Peyer's patch (tissue), 4 donors: ENCODE results near the gene CEACAM20. TPM values are rescaled to one million over a fixed set of nuclear protein-coding genes. Genes with fewer than 3 reads are reported as not detected.

ENCODE experiments used
- DNase-seq, 3 donors: peaks; one replicate each; pipeline ENCODE4 v3.0.0-alpha.2; 2017 to 2019
- H3K27ac ChIP-seq, 4 donors: fragments of 200-600 bp; sonication (generic); one replicate each; pipeline ENCODE4 v1.5.1; 2016 to 2019
- H3K27me3 ChIP-seq, 2 donors: fragments of 200-600 bp; sonication (generic); one replicate each; pipeline ENCODE4 v1.5.1; 2019
- H3K36me3 ChIP-seq, 3 donors: fragments of 200-600 bp; sonication (generic); one replicate each; pipeline ENCODE4 v1.5.1; 2016 to 2019
- H3K4me1 ChIP-seq, 4 donors: fragments of 200-600 bp; sonication (generic); one replicate each; pipeline ENCODE4 v1.5.1; 2016 to 2019
- H3K4me3 ChIP-seq, 4 donors: fragments of 200-600 bp; sonication (generic); 1 replicate in 3 of 4; 2 replicates in 1 of 4; pipeline ENCODE4 v1.5.1; 2016 to 2019; ENCODE audit warnings: mild to moderate bottlenecking in 1 of 4
- H3K9me3 ChIP-seq, 4 donors: fragments of 200-600 bp; sonication (generic); one replicate each; pipeline ENCODE4 v1.5.1; 2016 to 2019; ENCODE audit warnings: mild to moderate bottlenecking in 1 of 4
- POLR2A ChIP-seq, 2 donors: fragments of 450-650 bp; IDR thresholded peaks; one replicate each; pipeline ENCODE4 v1.5.1; 2017; ENCODE audit warnings: antibody characterized with exemption in 2 of 2, mild to moderate bottlenecking in 2 of 2, moderate library complexity in 2 of 2
- total RNA-seq, 4 donors: library from RNA; depleted of rRNA; stranded (reverse); fragments of >200 nt; gene quantifications; one replicate each; pipeline ENCODE4 v1.1.0, GENCODE V29; 2016
- TF ChIP-seq, protein P1 (sequence below), 6 experiments: fragments of 450-650 bp in 4 of 6; fragments of 200-600 bp in 2 of 6; sonication (generic) in 1 of 6; IDR thresholded peaks; one replicate each; pipeline ENCODE4 v1.5.1; 2017 to 2019; ENCODE audit warnings: antibody characterized with exemption in 6 of 6, mild to moderate bottlenecking in 3 of 6, moderate library complexity in 1 of 6

Gene CEACAM20
- total RNA-seq, 4 donors from 2014 or later = 5.0 to 490 (median 163) TPM

DNA sequence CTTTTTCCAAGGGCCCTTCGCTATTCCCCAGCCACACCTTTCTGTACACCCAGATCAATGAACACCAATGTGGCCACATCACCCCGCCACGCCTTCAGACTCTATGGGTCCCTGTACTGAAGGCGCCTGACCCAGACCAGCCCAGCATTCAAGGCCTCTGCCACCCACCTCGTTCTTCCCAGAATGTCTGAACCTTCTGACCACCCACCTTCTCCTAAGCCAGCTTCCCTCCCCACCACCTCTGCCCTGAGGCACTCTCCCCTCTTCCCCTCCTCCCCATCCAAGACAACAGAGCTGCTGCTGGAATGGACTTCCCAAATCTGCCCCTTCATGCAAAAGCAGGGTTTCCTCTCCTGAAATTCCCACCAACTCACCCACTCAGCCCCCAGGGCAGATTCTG, 3.3 kb upstream of the CEACAM20 start:
- no peaks in the 10 kb centered on the region for H3K36me3 ChIP-seq
- no peak for TF ChIP-seq POLR2A (IDR thresholded peaks at IDR 0.05)
- TF ChIP-seq, protein P1, sequence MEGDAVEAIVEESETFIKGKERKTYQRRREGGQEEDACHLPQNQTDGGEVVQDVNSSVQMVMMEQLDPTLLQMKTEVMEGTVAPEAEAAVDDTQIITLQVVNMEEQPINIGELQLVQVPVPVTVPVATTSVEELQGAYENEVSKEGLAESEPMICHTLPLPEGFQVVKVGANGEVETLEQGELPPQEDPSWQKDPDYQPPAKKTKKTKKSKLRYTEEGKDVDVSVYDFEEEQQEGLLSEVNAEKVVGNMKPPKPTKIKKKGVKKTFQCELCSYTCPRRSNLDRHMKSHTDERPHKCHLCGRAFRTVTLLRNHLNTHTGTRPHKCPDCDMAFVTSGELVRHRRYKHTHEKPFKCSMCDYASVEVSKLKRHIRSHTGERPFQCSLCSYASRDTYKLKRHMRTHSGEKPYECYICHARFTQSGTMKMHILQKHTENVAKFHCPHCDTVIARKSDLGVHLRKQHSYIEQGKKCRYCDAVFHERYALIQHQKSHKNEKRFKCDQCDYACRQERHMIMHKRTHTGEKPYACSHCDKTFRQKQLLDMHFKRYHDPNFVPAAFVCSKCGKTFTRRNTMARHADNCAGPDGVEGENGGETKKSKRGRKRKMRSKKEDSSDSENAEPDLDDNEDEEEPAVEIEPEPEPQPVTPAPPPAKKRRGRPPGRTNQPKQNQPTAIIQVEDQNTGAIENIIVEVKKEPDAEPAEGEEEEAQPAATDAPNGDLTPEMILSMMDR (IDR thresholded peaks at IDR 0.05) = no peak
- H3K9me3 ChIP-seq = no peaks in the 10 kb centered on the region
- H3K27ac ChIP-seq = no peak overlapping the region
- H3K4me1 ChIP-seq = no peaks in the 10 kb centered on the region
- no peak for DNase-seq
- no peak overlapping the region for H3K4me3 ChIP-seq
- no peaks in the 10 kb centered on the region for H3K27me3 ChIP-seq

DNA sequence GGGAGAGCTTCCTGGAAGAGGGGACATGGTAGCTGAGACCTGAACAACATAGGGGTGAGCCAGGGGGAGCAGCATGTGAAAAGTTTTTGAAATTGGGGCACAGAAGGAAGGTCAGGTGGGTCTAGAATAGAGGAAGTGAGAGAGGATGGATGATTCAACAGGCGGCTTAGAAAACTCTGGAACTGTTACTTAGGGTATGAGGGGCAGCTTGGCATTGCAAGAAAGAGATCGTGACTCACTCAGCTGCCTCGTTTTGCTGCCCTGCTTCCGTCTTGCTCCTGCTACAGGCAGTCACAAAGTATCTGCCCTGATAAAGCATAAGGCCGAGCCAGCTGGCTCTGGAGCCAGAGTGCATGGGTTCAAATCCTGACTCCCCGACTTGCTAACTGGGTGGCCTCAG, 1.3 kb upstream of the CEACAM20 start:
- Histone ChIP-seq H3K36me3 (no peaks in the 10 kb centered on the region), H3K4me3 (no peak overlapping the region), H3K4me1 (no peaks in the 10 kb centered on the region), H3K27me3 (no peaks in the 10 kb centered on the region), H3K9me3 (no peaks in the 10 kb centered on the region), H3K27ac (no peak overlapping the region)
- no peak for TF ChIP-seq POLR2A (IDR thresholded peaks at IDR 0.05)
- TF ChIP-seq, protein P1 (IDR thresholded peaks at IDR 0.05) = no peak
- no peak for DNase-seq

DNA sequence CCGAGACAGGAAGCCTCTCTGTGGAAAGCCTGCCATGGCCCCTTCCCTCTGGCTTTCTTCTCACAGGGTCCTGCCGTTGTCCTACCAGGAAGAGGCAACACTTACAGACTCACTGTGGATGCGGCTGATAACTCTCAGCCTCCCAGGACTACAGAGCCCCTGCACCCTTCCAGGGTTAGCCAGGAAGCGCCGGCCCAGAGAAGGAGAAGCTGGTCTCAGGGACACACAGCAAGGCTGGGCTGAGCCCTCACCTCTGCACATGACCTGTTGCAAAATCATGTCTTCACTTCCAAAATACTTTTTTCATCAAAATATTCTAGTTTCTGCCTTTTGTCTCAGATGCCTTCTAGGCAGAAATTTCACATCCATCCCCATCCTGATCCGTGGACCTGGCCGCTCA, 1.9 kb downstream of the CEACAM20 start:
- Histone ChIP-seq H3K27me3 (no peaks in the 10 kb centered on the region), H3K4me3 (peak overlapping the region in 2 of 4 donors; percentile 26 to 42), H3K9me3 (no peaks in the 10 kb centered on the region), H3K4me1 (no peaks in the 10 kb centered on the region), H3K27ac (no peak overlapping the region), H3K36me3 (no peaks in the 10 kb centered on the region)
- no peak for DNase-seq
- TF ChIP-seq, protein P1 (IDR thresholded peaks at IDR 0.05) = no peak
- TF ChIP-seq POLR2A (IDR thresholded peaks at IDR 0.05) = no peak

DNA sequence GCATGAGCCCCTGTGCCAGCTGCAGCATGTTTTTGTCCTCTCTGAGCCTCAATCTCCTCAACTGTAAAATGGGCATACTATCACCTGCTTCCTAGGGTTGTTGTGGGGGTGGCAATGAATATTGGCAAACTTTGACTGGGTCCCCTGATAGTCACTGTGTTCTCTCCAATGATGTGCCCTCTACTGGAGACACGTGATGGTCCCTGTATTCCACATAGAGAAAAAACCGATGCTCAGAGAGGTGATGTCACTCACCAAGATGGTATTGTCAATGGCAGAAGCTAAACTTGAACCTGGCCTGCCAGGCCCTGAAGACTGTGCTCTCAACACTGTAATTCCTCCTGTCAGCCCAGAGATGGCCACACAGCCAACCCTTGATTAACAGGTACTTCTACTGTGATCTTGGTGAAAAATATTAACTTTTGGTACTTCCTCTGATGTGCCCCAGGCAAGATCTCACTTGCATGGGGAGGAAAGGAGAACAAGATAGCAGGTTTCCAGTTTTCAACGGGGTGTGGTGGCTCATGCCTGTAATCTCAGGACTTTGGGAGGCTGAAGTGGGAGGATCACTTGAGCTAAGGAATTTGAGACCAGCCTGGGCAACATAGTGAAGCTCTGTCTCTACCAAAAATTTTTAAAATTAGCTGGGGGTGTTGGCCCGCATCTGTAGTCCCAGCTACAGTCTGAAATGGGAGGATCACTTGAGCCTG, 3.6 kb downstream of the CEACAM20 start:
- Histone ChIP-seq H3K9me3 (no peaks in the 10 kb centered on the region), H3K4me1 (no peaks in the 10 kb centered on the region), H3K27me3 (no peaks in the 10 kb centered on the region), H3K27ac (no peak overlapping the region), H3K36me3 (no peaks in the 10 kb centered on the region), H3K4me3 (no peak overlapping the region)
- TF ChIP-seq, protein P1 (IDR thresholded peaks at IDR 0.05) = no peak
- TF ChIP-seq POLR2A (IDR thresholded peaks at IDR 0.05) = no peak
- DNase-seq = no peak

DNA sequence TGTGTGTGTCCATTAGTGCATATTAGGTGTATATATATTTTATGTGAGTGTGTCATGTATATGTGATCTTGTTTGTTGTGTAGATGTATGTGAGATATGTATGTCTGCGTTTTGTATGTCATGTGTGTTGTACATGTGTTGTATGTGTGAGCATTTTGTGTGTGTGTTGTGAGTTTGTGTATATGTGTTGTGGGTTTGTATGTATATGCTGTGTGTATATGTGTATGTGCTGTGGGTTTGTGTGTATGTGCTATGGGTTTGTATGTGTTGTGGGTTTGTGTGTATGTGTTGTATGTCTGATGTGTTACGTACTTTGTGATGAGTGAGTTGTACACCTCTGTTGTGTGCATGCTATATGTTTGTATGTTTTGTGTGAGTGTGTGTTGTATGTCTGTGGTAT, 8.1 kb downstream of the CEACAM20 start:
- Histone ChIP-seq H3K4me3 (no peak overlapping the region), H3K27ac (no peak overlapping the region), H3K4me1 (no peaks in the 10 kb centered on the region), H3K36me3 (no peaks in the 10 kb centered on the region), H3K9me3 (peaks cover 0 to 5% (median 0%) of the 10 kb centered on the region in 4 donors), H3K27me3 (no peaks in the 10 kb centered on the region)
- no peak for TF ChIP-seq POLR2A (IDR thresholded peaks at IDR 0.05)
- TF ChIP-seq, protein P1 (IDR thresholded peaks at IDR 0.05) = no peak
- DNase-seq = no peak
